Myocyte (in vitro differentiated cells): ENCODE results near the gene MCC. TPM values are rescaled to one million over a fixed set of nuclear protein-coding genes. Genes with fewer than 3 reads are reported as not detected.
A peak's percentile ranks its signal among the peaks of the same experiment; 100 is the strongest.
"Not testable (repeated sequence)": the region's sequence is repeated elsewhere in the genome, so short reads cannot be mapped to it uniquely, and the experiment has no call there.

Experiments used
- DNase-seq: peaks from one replicate; pipeline ENCODE4 v3.0.0-alpha.2; 2012; ENCODE audit warnings: low read depth
- total RNA-seq: library from RNA; depleted of rRNA; stranded (reverse); fragments of >200 nt; gene quantifications from 2 replicates; pipeline ENCODE4 v1.2.3, GENCODE V29; 2014

MCC gene
- total RNA-seq, 1 donor from 2014 or later = 12.0 TPM

DNA sequence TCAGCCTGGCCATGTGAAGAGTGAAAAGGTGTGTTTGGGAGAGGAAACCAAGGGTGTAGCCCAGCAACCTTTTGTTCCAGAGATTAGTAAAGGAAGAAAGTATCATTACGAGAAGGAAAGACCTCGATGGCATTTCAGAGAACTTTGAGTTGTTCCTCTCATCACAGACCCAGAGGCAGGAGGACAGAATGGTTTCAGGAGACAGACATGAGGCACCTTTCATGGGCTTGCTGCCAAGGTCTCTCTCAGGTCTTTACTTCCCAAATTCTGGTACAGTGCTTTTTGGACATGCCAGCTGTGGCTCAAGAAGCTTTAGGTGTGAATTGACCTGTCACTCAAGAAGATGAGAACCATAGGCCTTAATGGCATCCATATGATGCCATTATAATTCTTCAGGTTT lies 2.8 kb upstream of the MCC start:
- no peak for DNase-seq

DNA sequence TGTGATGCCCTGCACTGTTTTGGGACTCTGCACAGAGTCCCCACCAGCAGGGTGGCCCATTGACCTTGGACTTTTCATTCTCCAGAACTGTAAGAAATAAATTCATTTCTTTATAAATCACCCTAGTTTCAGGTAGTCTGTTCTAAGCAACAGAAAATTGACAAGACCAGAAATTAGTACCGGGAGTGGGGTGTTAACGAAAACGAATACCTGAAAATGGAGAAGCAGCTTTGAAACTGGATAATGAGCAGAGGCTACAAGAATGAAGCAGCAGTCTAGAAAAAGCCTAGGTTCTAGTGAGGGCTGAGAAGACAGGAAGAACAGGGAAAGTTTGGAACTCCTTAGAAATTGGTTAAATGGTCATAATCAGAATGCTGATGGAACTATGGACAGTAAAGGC lies 2.1 kb upstream of the MCC start:
- DNase-seq = no peak

GRCh38 chr5:113489299-113489698 lies 1.0 kb upstream of the MCC start:
- peak; percentile 99 for DNase-seq

GRCh38 chr5:113488645-113489184 lies 462 bp upstream of the MCC start:
- DNase-seq = peak; percentile 57

DNA sequence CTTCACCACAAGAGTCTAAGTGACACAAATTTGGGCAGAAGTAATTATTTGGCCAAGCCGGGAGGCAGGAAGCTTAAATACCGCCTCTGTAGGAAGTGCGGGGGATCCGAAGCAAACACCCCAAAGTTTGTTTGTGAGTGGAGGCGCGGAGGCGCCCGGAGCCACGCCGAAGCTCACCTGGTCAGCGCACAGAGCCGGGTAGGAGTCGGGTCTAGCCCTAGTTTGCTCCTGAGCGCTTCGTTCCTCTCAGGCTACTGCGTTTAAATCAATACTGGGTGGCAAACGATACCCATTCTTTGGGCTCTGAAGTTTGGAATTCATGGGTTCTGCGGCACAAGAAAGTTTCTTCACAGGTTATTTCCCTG lies 855 bp downstream of the MCC start:
- DNase-seq = no peak

DNA sequence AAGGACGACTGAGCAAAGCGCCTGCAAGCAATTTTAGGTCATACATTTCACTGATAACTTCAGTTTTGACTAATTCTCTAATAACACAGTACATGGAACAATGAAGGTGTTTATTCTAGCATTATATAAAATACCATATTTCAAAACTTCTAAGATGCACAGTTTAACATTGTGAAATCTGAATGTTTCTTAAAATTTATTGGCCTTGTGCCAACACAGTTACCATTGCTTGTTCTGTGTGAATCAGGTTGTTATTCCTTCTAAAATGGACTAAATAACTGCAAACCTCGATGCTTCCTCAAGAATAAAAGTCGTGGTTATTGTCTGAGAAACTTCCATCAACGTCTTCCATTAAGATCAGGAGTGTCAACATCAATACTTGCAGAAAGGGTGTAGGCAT lies 8.0 kb downstream of the MCC start:
- no peak for DNase-seq

- no peak for DNase-seq
Measured at GRCh38 chr5:113478691-113479090, 9.6 kb downstream of the MCC start.

DNA sequence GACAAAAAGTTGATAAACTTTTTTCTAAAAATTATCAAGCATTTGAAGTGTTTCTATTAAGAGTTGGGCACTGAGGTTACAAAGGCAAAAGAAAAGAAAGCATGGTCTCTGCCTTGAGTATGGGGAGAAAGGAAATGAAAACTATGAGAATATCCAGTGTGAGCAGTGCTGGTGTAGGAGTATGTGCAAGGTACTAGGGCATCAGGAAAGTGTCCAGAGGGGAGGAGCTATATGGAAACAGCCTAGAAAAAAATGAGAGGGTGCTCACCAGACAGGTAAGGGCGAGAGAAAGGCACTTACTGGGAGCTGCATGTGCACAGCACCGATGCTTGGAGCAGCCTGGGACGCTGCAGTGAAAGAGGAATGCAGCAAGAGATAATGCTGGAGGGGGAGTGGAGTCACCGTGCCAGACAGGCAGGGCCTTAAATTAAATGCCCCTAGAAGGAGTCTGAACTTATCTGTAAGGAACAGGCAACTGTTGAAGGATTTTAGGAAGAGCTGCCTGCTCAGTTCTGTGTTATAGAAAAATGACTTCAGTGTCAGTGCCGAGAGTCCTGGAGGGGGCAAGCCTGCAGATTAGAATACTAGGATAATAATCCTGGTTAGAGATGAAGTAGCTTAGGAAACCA lies 14.0 kb downstream of the MCC start:
- no peak for DNase-seq

DNA sequence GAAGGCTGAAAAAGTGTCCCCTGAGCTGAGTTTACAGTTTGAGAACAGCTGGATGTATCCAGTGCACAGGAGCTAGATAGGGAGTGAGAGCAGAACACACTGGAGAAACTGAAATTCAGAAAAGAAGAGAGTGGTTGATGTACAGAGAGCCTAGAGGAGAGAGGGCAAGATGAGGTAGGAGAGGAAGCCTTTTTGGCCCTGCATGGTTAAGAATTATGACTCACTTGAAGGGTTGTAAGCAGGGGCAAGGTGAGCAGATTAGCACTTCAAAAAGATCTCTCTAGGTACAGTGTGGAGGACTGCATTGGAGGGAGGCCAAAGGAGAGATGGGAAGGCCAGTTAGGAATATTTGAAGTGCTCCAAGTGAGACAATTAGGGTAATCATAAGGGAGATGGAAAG lies 25.2 kb downstream of the MCC start:
- DNase-seq = no peak

- DNase-seq = not testable (repeated sequence)
Measured at GRCh38 chr5:113457106-113457505, 31.1 kb downstream of the MCC start.

DNA sequence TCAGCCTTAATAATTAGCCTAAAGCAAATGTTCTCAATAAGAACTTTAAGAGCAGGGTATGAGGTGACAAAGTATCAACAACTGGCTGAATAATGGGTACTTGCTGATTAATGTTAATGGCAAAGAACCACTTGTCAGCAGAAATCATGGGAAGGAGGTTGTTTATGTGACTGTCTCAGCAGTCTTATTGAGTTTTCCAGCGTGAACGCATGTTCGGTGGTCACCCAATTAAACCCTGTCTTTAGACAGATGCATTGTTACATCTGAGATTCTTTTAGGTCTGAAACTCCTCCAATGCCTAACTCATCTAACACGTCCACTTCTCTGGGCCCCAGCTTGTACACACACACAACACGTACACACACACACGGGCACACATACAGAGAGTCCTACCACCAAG lies 35.3 kb downstream of the MCC start:
- no peak for DNase-seq

DNA sequence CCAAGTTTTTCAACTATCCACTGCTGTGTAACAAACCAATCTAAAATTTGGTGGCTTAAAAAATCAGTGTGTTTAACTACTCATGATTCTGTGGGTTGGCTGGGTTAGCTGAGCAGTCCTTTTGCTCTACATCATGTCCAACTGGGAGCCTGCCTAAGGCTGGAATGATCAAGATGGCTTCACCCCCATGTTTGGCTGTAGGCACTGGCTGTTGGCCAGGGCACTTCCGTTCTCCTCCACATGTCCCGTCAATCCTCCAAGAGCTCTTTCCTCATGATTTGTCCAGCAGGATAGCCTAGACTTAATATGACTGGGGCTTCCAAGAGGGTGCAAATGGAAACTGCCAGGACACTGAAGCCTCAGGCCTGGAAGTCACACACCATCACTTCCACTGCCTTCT lies 36.5 kb downstream of the MCC start:
- DNase-seq = peak; percentile 50

DNA sequence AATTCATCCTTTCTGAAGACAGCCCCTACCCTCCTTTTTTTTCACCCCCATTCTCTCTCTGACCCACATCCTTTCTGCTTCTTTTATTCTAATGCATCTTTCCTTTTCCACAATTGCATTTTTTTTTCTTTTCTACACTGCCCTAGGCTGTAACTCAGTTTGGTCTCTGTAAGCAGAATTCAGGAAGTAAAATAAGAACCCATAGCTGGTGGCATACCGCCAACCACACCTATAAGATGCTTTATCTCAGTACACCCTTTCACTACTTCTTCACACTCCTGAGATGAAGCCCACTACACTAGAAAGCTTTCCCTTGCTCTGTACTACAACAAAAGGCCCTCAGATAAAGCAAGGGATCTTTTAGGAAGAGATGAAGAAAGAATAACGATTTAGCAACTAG lies 37.3 kb downstream of the MCC start:
- DNase-seq = no peak

GRCh38 chr5:113450462-113450861 lies 37.8 kb downstream of the MCC start:
- DNase-seq = no peak

DNA sequence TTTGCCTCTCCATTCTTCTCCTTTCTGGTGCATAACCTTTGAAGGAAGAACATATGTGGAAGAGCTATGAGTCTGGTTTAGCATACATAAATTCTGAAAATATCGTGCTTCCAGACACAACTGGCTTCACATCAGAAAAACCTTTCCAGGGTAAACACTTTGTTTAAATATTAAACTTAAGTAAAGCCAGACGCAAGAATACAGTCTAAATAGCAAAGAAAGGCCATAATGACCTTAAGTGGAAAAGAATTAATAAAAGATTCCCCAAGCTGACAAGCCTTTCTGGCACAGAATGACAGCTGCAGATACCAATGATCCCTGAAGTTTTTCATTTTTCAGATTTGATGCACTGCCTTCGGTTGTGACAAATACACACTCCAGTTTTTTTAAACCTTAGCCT lies 40.0 kb downstream of the MCC start:
- no peak for DNase-seq

GRCh38 chr5:113447498-113448050 lies 40.7 kb downstream of the MCC start:
- DNase-seq = peak; percentile 56

- DNase-seq = no peak
Measured at GRCh38 chr5:113446358-113446927, 41.8 kb downstream of the MCC start.

DNA sequence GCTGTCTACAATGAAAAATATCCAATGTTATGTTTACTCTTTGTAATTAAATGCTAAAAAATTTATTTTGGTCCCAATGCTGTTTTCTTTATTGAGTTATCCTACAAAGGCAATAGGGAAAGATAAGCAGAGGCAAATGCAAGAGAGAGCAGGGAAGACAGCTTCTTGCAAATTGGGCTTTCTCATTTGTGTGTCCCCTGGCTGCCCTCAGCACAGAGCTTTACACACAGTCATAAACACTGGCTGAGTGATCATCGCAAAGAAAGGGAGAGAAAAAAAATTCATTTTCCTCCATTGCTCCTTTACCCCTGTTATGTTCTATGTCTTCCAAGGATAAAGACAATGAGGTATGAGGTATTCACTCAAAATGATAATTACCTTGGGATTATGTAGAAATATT lies 51.1 kb downstream of the MCC start:
- DNase-seq = no peak

DNA sequence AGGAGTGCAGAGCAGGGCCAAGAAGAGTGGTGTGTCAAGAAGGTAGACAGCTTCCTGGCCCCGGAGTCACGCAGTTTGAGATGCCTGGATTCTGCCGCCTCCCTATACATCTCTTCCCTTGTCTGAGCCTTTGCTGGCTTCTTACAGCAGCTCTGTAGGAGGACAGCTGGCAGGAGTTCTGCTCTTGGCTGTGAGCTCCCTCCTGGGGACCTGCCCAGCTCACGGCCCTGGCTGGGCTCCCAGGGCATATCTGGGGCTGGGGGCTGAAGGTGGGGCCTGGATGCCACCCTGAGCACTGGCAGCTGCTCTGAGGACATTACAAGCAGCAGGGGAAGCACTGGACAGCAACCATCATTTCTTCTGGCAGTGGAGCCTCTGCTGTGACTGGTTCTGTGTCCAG lies 52.7 kb downstream of the MCC start:
- DNase-seq = no peak

DNA sequence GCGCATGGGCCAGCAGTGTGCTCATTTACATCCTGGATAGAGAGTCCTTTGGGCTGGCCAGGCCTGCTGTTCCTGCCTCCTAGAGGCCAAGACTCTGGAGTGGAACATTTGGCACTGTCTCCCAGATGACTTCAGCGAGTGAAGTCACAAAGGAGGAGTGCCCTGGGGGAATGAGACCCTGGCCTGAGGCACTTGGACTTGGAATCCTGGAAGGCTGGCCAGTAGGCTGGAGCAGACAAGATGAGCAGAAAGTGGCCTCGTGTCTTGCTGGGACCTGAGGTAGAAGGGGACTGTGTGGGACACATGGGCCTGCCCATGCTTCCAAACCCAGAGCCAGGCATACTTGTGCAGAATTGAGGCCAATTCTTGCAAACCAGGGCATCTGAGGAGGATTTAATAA lies 53.4 kb downstream of the MCC start, which contains the start of gene TSSK1B:
Gene TSSK1B, minus strand, starts transcription at position 101 of the 400 bp plus-strand sequence. CDS start 150 bp downstream, outside the sequence.
- no peak for DNase-seq

DNA sequence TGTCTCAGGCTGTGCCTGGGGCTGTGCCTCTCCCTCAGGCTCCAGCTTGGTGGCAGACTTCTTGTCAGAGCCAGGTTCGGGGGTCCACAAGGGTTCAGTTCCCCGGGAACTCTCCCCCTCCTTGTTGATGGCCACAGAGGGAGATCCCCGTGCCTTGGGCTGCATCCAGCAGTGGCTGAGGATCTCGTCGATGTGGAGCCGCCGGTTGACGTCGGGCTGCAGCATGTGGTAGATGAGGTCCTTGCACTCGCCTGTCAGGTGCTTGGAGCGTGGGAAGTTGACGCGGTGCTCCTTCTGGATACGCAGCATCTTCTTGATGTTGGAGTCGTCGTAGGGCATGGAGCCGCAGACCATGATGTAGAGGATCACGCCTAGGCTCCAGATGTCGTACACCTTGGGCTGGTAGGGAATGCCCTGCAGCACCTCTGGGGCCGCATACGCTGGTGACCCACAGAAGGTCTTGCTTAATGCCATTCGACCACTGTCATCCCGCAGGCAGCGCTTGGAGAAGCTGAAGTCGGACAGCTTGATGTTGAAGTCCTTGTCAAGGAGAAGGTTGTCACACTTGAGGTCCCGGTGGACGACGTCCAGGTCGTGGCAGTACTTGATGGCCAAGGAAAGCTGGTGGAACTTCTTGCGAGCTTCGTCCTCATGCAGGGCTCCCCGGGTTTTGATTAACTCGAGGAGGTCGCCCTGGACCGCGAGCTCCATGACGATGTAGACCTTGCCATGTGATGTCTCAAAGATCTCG lies 54.2 kb downstream of the MCC start:
- DNase-seq = no peak

- DNase-seq = no peak
Measured at GRCh38 chr5:113433071-113433470, 55.2 kb downstream of the MCC start.
